ENCODE measurements around the gene TRIM9.
"Not testable (repeated sequence)": the region's sequence is repeated elsewhere in the genome, so short reads cannot be mapped to it uniquely, and the experiment has no call there.

Gene TRIM9

DNA sequence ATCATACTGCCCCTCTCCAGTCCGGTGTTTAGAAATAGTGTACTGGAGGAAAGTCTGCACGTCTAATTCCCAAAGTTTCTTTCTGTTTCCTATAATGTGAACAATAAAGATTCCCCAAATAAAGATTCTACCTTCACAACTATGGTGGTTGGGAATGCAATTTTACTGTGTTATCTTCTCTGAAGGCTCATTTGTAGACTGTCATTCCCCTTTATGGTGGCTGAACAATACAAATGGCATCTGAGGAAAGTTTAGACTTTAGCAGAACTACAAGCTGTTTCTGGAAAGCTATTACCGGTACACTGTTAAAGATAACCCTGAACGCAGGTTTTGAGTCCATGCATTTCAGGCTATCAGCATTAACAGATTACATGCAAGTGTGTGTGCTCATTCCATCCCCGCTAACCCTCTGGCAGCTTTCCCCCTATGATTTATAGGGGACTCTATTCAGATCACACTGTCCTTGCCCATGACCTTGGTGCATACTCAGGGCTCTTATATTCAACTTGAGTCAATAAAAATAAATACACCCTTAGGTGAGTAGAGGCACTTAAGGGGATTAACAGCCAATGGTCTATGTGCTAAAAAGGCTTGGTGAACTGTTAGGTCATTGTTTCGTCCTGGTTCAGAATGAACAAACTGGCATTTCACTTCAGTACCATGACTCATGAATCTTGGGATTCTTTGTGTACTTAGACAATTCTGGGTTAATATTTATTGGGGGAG, 89.9 kb downstream of the TRIM9 start:
- DNase-seq: no peak

DNA sequence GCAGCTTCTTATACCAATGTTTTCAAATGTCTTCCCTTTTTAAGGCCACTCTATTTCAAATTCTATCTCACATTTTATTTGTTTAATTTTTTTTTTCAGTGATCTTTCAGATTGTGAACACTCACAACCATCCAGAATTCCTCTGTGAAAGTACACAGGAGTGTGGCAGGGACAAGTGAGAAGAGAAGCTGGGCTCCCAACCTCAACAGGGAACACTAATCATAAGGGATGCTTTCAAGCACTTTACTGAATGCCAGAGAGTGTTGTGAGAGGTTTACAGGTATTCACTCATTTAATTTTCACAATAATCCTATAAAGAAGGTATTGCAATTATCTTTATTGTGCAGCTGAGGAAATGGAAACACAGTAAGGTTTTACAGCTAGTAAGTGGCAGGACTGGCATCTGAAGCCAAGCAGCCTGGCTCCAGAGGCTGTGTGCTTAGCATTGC, 90.5 kb downstream of the TRIM9 start:
- DNase-seq: peak in 1 of 56 donors; percentile 10

DNA sequence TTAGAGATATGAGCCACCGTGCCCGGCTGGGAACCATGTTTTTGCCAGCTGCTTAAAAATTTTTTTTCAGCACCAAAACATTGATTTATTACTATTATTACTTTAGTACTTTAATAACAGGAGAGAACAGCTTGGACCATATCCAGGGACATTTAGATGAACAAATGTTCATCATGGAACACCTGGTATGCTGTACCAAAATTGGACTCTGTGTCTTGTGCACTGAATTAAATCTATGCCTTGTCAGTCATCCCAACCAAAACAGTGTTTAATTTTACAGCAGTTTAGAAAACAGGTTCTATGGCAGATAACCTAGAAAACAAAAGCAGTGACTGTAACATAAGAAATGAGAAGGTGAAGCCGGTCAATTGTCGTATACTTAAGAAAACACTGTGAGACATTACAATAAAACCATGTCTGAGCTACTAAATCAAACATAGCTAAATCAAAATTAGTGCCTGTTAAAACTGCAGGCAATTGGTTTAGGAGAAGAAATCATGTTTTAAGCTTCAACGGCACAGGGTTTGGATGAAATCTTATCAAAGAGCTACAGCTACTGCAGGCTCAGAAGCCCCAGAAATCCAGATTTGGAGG, 92.4 kb downstream of the TRIM9 start:
- no peak for DNase-seq

DNA sequence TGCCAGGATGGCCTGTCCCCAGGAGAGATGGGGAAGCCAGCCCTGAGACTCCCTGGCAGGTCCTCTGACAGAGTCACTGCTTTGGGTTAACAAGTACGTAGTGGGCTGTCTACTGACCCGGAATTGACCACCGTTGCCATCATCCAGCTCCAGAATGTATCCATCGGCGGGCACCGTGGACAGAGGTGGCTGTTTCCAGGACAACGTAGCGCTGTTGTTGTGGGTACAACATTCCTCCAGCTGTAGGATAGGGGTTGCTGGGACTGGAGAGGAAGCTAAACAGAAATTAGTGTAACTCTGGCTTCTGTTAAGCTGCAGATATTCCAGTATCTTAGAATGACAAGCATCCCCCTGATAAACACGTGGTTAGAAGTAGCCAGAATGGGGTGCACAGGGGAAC, 94.3 kb downstream of the TRIM9 start:
- DNase-seq: no peak

DNA sequence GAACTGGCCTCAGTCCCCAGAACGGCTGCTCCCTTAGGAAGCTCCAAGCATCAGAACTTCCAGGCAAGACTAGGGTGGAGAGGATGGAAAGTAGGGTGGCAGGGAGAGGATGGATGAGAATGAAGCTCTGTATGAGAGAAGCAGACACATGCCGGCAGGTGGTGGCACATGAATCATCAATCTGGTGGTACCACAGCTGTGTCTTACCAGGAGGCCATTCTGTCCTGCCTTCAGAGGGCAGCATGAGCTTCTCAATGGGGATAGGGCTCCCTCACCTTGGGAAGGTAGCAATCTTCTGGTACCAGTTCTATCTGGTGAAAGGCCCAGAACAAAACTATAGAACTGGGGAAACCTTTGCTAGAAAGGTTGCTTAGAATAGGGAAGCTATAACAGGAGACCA, 95.2 kb downstream of the TRIM9 start:
- peak in 4 of 56 donors; percentile 16 to 27 (median 25) for DNase-seq

DNA sequence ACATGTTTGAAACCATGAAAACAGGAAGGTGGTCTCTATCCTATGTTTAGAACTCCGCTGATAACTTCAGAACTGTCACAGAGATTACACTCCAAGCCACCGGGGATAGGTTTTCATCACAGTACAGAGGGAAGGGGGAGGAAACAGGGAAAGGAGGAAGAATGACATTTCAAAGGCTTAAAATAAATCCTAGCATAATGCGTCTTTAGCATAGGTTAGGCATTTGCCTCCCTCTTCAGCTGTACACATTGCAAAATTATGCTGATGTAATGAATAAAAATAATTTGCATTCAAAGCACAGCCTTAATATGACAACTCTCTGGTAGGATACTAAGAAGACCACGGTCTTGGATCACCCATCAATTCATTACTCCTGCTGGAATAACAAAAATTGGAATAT, 96.3 kb downstream of the TRIM9 start:
- no peak for DNase-seq

DNA sequence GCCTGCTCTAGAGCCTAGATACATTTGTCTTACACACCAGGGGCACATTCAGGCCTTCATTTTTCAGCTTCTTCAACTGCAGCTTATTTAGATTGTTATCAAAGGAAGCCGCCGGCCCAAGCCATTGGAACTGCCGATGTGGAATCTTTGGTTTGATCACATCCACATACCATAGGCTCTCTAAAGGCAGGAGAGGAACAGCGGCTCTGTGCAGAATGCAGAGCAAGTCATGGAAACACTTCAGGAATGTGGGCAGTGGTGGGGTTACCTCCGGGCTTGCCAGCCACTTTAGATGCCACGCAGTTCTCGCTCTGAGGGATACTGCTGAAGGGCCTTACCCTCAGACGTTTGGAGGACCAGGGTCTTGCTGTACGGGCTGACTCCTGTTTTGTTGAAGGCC, 97.2 kb downstream of the TRIM9 start:
- DNase-seq: no peak

DNA sequence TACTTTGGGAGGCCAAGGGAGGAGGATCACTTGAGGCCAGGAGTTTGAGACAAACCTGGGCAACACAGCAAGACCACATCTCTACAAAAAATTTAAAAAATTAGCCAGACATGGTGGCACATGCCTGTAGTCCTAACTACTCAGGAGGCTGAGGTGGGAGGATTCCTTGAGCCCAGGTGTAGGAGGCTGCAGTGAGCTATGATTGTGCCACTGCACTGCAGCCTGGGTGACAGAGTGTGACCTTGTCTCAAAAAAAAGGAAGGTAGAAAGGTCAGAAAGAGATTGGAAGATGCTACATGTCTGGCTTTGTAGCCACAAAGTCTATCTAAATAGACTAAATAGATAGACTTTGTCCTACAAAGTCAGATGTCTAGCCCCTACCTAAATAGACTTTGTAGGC, 100.7 kb downstream of the TRIM9 start:
- DNase-seq: not testable (repeated sequence)

DNA sequence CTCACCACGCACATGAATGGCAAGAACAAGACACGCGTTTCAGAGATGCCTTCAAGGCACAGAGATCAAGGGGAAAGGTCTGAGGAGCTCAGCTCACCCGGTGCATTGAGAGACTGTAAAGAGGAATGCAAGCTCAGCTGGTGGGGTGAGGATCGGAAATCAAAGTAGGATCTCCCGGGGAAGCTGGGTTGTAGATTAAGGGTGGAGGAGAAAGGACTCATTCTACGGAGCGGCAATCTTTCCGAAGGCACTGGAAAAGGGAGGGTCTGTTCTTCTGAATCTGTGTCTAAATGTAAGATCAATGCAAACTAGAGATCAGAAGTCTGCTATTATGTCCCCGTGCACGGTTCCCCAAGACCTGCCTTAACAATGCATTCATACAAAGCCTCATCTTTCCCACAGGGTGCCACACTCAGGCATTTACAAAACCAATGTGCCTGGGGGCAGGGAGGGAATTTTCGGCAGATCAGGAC, 109.0 kb downstream of the TRIM9 start:
- DNase-seq: peak in 10 of 56 donors; percentile 24 to 76 (median 54)

DNA sequence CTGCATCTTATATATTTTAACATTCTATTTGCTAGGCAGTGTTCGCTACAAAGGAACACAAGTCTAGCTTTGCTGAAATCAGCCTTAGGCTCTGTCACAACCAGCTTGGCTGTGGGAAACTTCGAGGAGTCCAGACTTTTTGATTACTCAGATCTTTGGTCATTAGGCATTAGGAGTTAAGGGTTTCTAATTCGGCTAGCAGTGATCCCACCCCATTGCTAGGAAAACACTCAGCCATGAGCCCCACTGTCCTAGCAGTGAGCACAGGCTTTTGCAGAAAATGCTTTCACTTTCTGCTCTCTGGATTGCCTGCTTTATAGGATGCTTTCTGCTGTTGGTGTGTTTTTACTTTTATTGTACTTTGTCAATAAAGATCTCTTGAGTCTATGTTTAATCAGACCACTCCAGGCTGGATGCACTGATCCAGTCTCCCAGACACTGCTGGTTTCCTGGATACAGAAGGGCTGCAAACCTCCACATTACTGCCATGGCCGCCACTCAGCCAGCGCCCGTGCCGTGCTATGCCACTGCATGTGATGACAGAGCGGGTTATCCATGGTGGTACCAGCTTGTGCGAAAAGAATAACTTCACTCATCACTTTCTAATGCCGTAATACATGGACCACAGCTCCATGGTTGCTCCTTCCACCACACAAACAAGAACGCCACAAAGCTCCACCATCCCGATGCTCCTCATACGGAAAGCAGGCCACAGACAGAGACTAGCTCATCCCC, 109.6 kb downstream of the TRIM9 start:
- DNase-seq: peak in 37 of 56 donors; percentile 13 to 82 (median 43)

DNA sequence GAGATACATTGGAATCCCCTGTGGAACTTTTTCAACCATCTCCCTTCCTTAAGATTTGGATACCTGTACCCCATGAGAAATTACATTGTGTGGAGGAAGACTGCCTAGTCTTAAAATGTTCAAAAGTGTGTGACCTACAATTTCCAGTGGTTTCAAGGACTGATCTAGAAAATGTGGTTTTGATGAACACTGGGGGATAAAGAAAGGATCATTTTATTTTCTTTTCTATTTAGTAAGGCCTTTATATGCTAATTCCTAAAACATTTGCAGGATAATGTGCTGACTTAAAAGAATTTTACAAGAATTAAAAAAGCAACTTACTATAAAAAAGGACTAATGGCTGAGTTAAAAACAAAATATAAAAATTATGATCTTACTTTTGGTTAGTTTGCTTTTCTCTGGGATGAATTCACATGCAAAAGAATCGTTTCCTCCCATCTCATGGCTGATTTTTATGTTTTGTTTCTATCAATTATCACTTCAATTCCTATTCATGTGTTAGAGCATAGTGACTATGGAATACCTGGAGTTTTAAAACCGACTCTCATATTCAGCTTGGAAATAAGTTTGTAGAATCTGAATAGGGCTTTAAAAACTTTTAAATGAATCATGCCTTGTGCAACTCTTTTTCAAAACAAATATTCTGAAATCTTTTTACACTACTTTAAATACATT, 110.7 kb downstream of the TRIM9 start:
- no peak for DNase-seq

DNA sequence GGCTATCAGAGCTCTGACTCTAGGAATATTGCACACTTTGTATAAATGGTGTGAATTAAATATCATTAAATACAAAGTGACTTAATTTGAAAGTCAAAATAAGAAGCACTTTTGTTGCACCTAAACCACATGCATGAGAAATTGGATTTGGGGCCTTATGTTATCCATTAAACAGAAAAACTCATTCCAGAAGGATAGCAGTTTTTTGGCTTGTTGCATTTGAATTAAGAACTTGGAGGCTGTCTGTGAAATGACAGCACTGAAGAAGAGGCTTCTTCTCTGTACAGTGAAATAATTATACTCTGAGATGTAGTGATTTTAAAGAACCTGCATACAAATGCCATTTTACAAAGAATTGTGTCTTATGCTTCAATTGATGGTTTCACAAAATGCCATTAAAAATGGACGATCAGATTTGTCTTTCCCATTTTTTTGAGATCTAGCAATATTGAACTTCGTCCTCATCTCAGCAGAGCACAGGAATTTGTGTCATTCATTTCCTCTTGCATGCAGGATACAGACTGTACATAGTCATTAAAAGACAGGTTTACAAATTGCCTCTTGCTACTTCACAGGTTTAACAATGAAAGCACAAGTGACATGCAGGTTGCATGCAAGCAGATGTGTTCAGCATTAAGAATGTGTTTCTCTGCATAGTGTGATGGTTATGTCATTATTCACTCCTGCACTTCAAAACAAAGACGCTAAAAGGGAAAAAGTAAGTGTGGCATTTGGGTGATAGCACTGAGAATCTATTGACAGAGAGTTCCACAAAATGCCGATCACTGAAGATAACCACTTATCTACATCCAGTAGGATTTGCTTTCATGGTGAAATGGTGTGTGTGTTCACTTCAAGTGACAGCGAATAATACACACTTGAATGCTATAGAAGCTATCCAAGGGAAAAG, 114.7 kb downstream of the TRIM9 start:
- DNase-seq: no peak

DNA sequence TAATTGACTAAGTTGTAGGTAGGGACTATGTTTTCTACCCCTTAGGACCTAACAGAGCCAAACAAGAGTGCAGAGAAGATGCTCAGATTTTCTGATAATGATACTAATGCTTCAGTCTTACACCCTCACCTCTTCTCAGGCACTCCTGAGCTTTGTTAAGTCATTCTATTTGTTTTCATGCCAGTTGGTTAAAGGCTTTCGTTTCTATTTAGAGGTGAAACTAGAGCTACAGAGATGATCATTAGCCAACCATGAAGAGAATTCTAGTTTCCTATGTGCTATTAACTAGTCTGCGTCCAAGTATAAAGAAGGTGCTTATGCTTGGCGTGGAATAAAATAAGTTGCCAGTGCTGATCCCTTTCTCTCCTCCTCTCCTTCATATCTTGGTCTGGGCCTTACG, 116.0 kb downstream of the TRIM9 start:
- no peak for DNase-seq

DNA sequence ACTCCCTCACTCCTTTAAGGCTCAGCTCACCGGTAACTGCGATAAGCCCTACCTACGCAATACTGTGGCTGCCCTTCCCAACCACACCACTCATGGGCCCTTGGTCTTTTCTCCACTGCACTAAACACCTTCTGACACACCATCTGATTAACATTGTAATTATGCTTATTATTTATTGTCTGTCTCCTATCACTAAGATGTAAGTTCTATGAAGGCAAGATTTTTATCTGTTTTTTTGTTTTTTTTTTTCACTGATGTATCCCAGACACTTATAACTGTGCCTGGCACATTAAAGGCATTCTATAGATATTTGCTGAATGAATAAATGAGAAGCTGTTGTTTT, 116.4 kb downstream of the TRIM9 start:
- no peak for DNase-seq

DNA sequence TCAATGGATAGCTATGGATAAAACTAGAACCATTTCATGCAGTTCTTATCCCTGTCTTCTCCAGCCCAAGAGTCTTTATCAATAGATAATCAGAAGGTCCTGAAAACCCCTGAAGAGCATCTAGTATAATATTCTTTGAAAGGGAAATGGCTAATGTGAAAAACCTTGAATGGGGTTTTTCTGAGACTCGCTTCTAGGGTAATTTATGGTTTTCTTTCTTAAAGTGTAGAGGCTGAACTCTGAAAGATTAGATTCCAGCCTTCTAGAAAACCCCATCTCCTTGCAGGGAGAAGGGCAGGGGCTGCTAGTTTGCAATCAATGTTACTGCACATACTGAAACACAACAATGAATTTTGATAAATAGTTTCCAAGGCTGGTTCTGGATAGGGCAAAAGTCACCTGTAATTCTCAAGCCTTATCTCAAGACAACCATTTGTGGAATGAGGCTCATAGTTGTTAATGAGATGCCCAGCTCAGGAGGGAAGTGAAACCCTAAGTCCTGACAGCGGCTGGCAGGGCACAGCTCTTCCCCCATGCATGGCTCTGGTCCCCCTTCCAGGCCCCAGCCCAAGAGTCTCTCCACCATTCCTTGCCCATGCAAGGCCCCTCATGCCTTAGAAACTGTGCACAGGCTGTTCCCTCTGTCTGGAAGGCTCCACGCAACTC, 116.9 kb downstream of the TRIM9 start:
- no peak for DNase-seq

DNA sequence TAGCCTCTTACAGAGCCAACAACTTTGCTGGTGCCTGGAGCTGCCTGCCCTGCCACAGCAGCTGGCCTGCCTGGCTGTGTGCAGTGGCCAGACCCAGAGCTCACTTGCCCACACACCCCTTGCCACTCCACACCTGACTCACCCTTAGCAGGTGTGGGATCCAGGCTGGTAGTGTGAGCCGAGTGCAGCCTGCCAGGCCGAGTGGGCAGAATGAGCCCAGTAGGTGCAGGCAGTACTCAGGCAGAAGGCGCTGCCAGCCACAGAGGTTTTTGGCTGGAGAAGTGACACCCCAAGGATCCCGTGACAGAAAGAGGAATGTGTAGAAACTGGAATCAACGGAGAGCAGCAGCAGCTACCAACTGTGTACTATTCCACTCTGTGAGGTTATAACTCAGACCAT, 120.8 kb downstream of the TRIM9 start:
- DNase-seq: no peak

DNA sequence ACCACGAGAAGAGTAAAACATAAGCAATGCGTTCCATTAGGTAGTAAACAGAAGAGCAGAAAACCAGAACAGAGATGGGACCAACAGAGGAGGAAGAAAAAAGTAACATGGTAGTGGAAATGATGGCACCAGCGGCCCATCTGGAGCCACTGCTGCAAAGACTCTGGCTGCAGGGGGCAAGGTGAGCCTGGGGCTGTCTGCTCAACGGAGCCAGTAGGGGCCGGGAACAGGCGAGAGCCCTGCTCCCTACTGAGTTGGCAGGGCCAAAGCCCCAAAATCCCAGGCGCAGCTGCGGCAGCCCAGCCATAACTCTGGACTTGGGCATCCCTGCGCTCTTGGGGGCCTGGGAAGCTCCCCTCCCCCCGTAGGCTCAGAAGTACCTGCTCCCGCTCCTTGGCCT, 122.2 kb downstream of the TRIM9 start:
- no peak for DNase-seq

DNA sequence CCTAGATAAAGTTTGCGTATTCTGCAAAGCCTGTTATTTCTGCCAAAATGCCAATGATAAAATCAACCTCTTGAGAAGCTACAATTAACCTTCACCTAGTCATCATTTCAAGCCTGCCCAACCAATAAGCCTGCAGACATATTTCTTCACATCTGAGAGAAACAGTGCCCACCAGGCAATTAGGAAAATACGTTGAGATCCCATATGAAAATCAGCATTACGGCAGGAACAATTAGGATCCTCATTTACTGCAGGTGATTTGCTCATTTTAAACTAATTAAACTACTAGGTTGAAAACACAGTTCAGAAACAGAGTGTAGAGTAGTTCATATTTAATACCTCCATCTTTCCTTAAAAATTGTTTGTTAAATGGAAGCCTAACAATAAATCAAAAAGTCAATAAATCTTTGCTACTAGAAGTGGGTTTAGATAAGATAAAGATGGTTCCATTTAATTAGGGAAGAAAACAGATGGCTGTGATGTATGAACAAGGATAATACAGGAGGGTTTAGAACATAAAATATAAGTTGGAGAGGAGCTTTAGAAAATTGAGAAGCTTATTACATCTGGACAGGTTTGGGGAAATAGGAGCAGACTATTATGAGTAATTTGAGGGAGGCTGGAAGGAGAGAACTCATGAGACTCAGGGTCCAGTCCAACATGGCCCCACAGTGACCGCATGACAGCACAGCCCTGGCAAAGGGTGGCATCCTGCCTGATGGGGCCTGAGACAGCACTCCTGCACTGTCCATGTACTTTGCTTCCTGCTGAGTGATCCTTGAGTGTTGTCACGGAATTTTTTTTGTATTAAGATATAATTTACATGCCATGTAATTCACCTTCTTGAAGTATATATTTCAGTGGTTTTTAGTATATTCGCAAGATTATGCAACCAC, 123.8 kb downstream of the TRIM9 start:
- DNase-seq: no peak

DNA sequence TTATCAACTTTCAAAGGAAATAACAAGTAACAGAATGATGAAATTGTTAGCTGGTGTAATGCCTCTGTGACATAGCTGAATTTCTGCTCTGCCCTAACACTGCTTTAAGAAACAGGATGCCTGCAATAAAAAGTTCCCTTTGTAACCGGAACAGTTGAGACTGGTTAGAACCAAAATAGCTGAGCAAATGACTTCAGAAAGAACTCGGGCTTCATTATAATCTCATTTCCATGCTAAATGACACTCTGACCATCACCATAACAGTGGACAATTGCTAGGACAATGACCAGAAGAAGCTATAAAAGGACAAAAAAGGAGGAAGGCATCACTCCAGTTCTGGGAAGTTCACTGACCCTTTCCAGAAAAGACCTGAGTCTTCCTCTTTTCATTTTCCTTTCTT, 127.1 kb downstream of the TRIM9 start:
- DNase-seq: no peak

Measured in nucleus accumbens (tissue), 56 donors.